Measurements from ENCODE around the gene HAPLN3. TPM values are rescaled to one million over a fixed set of nuclear protein-coding genes. Genes with fewer than 3 reads are reported as not detected.
"Not testable (repeated sequence)": the region's sequence is repeated elsewhere in the genome, so short reads cannot be mapped to it uniquely, and the experiment has no call there.

Gene HAPLN3
- total and polyA plus RNA-seq, 2 of the 4 experiments (the other 2 are of a cell fraction) = 5.9 to 28.6 TPM

GRCh38 chr15:88928192-88928591 is 32.8 kb upstream of the HAPLN3 start:
- H3K4ac ChIP-seq (ENCODE audit: low read depth, low read length); H3K27ac ChIP-seq (ENCODE audit: insufficient read depth, low read length); dilution Hi-C loops (cut with HindIII; ENCODE audit: low sequenced_read_pairs, unreplicated experiment); H2BK5ac ChIP-seq (ENCODE audit: low read depth, low read length, poor library complexity, severe bottlenecking); ATAC-seq (ENCODE audit: low read depth); POLR2A ChIA-PET (ENCODE audit: unreplicated experiment); BruUV-seq (replicated peaks); H4K8ac ChIP-seq (ENCODE audit: low read depth in 2 of 2, low read length in 2 of 2); H4K20me1 ChIP-seq (ENCODE audit: insufficient read depth, low read length); H2BK20ac ChIP-seq (ENCODE audit: low read depth, low read length); H3K9me1 ChIP-seq (ENCODE audit: insufficient read depth, low read length); H2AK5ac ChIP-seq (ENCODE audit: low read depth, low read length); H3K9me3 ChIP-seq (ENCODE audit: control insufficient read depth, insufficient read depth, low read length); H3K27me3 ChIP-seq (ENCODE audit: control insufficient read depth, insufficient read depth, low read length); H3K4me2 ChIP-seq (ENCODE audit: low read depth, low read length); H2BK15ac ChIP-seq (ENCODE audit: low read depth, low read length); in situ Hi-C loops (cut with MboI; ENCODE audit: low sequenced_read_pairs); DNase-seq; H3K9ac ChIP-seq (ENCODE audit: low read depth, low read length); H3K79me1 ChIP-seq (ENCODE audit: low read depth in 1 of 2, low read length in 2 of 2); H3K56ac ChIP-seq (ENCODE audit: extremely low read depth, insufficient read depth, low read length); H3K36me3 ChIP-seq (ENCODE audit: control insufficient read depth, insufficient read depth, low read length); intact Hi-C loops (cut with micrococcal nuclease); H2AK9ac ChIP-seq (replicated peaks; ENCODE audit: low read depth, low read length, poor library complexity); H4K5ac ChIP-seq (ENCODE audit: low read depth, low read length); H3K14ac ChIP-seq (replicated peaks; ENCODE audit: low read depth, low read length); H2BK120ac ChIP-seq (ENCODE audit: low read depth, low read length); H3K23ac ChIP-seq (ENCODE audit: low read depth, low read length); H3K4me1 ChIP-seq (ENCODE audit: control insufficient read depth, insufficient read depth, low read length); H3K4me3 ChIP-seq (ENCODE audit: insufficient read depth, low read depth, low read length); H4K91ac ChIP-seq (ENCODE audit: insufficient read depth, low read depth, low read length); H2AFZ ChIP-seq (replicated peaks; ENCODE audit: low read length, poor library complexity); CTCF ChIA-PET; H3K18ac ChIP-seq (ENCODE audit: low read depth, low read length): not testable (repeated sequence)

GRCh38 chr15:88925648-88926047 is 30.3 kb upstream of the HAPLN3 start:
- H3K4ac ChIP-seq (ENCODE audit: low read depth, low read length); intact Hi-C loops (cut with micrococcal nuclease): not testable (repeated sequence)

More at GRCh38 chr15:88925648-88926047, 30.3 kb upstream of the HAPLN3 start:
- H2BK15ac ChIP-seq (ENCODE audit: low read depth, low read length); H3K23ac ChIP-seq (ENCODE audit: low read depth, low read length); H2BK5ac ChIP-seq (ENCODE audit: low read depth, low read length, poor library complexity, severe bottlenecking); ATAC-seq (ENCODE audit: low read depth); H4K5ac ChIP-seq (ENCODE audit: low read depth, low read length); H2AK9ac ChIP-seq (replicated peaks; ENCODE audit: low read depth, low read length, poor library complexity); BruUV-seq (replicated peaks); H2BK120ac ChIP-seq (ENCODE audit: low read depth, low read length); H3K9me3 ChIP-seq (ENCODE audit: control insufficient read depth, insufficient read depth, low read length); H4K20me1 ChIP-seq (ENCODE audit: insufficient read depth, low read length); H3K79me1 ChIP-seq (ENCODE audit: low read depth in 1 of 2, low read length in 2 of 2); H3K4me1 ChIP-seq (ENCODE audit: control insufficient read depth, insufficient read depth, low read length); H3K56ac ChIP-seq (ENCODE audit: extremely low read depth, insufficient read depth, low read length); POLR2A ChIA-PET (ENCODE audit: unreplicated experiment); H3K36me3 ChIP-seq (ENCODE audit: control insufficient read depth, insufficient read depth, low read length); dilution Hi-C loops (cut with HindIII; ENCODE audit: low sequenced_read_pairs, unreplicated experiment); in situ Hi-C loops (cut with MboI; ENCODE audit: low sequenced_read_pairs); H3K18ac ChIP-seq (ENCODE audit: low read depth, low read length); H2AK5ac ChIP-seq (ENCODE audit: low read depth, low read length); H2AFZ ChIP-seq (replicated peaks; ENCODE audit: low read length, poor library complexity); H2BK20ac ChIP-seq (ENCODE audit: low read depth, low read length); H4K8ac ChIP-seq (ENCODE audit: low read depth in 2 of 2, low read length in 2 of 2); H3K14ac ChIP-seq (replicated peaks; ENCODE audit: low read depth, low read length); H3K9ac ChIP-seq (ENCODE audit: low read depth, low read length); H4K91ac ChIP-seq (ENCODE audit: insufficient read depth, low read depth, low read length); DNase-seq; H3K27me3 ChIP-seq (ENCODE audit: control insufficient read depth, insufficient read depth, low read length); H3K27ac ChIP-seq (ENCODE audit: insufficient read depth, low read length); CTCF ChIA-PET; H3K4me2 ChIP-seq (ENCODE audit: low read depth, low read length); H3K9me1 ChIP-seq (ENCODE audit: insufficient read depth, low read length); H3K4me3 ChIP-seq (ENCODE audit: insufficient read depth, low read depth, low read length): not testable (repeated sequence)
- WGBS, 2 experiments (ENCODE audit: extremely low coverage in 2 of 2, insufficient read length in 1 of 2) = no CpG with 5 or more reads among the region's 2 CpGs

All from IMR-90 (cell line).